DLD1 (cell line): Measurements from ENCODE around the gene IGSF3.

ENCODE experiments used
- in situ Hi-C: cut with HindIII; loops from 2 replicates; pipeline ENCODE4 v1.10.0; 2017; ENCODE audit warnings: low sequenced_read_pairs

Gene IGSF3

DNA sequence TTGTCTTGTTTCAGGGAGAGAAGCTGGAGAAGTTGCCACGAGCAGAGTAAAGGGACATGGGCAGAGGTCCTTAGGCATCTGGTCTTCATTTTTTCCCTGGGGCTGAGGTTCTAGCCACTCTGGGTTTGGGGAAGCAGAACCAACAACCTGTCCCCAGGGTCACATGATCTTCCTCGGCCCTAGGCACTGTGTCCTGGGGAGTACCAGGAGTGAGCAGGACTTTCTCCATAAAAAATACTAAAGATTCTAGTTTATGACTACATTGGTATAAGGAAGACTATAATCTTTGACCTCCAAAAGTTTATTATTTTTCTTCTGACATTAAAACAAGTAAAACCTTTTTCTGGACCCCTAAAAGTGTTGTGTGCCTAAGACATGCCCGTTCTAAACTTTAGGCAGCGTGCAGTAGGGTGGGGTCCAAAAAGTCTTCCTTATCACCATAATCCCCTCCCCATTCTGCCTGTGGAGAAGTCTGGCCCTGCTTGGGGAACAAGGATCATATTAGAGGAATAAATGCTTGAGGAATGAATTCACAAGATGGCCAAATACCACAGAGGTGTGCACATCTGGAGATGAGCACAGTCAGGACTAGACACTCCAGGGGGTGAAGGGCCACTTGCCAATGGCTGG, 19.3 kb upstream of the IGSF3 start:
- in situ Hi-C loops, result no loop called here

DNA sequence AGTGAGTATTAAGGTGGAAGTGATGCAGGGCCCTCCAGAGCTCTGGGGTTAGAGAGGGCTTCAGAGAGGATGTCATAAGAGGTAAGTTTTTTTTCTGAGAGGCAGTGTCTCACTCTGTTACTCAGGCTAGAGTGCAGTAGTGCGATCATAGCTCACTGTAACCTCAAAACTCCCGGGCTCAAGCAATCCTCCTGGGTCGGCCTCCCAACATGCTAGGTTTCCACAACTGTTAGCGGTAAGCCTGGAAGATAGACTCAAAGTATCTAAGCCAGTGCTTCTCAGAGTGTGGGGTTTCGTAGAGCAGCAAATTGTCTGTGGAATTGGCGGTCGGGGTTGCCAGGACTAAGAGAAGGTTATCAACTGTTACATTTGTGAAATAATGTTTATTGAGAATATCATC, 18.6 kb upstream of the IGSF3 start:
- in situ Hi-C loops, result no loop called here

DNA sequence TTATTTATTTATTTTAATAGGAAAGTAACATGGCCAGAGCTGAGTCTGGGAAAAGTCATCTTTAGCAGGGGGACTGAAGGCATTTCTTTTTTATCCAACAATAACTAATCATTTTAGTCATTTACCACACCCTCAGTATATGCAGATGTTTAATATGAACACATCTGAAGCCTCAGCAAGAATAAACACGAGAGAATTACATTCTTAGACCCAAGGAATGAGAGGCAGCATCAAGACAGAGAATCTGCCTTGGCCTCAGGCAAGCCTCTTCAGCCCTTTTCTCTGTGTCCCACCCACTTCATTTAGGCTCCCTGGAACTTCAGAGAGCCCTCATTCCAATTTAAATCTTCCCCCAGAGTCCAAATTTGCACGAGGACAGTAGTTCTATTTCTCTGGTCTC, 17.0 kb upstream of the IGSF3 start:
- in situ Hi-C loops, result no loop called here

DNA sequence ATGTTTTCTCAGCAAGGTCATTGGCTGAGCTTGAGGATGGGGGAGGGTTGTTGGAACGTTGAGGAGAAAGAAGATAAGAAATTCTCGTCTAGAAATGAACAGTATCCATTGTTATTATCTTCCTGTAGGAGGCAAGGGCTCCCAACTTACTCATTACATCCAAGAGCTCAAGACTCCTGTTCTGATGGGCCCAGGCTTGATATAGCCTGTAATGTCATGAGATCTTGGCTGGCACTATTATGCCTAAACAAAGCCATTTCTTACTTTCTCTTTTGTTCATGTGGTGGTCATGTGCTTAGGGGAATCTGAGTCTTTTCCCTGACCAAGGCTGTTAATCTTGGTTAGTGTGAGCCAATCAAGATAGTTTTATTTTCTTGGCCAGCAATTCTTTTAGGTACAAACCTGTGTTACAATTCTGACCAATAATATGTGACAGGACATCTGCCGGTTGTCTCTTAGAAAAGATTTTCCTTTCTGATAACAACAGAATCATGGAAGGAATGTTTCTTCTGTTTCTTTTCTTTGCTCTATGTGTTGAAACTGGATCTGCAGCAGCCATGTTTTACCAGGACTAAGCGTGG, 15.2 kb upstream of the IGSF3 start:
- in situ Hi-C loops, result no loop called here

DNA sequence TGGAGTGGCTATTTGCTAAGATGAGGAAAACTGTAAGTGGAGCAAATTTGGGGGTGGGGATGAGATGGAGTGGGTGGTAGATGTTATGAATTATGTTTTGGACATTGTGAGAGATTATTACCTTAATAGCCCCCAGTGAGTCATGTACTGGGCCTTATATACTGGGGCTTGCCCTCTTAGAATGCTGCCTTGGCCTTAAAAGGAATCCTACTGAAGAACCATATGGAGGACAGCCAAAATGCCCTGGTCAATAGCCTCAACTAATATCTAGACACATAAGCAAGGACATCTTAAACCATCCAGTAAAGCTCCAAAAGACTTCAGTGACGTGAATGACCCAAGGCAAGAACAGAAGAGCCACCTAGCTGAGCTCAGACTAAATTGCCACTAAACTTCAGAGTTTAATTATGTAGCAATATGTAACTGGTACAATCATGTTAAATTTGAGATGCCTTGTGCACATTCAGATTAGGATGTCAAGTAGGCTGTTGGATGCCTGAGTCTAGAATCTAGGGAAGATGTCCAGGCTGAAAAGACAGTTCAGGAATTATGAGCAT, 13.9 kb upstream of the IGSF3 start:
- in situ Hi-C loops, result no loop called here

DNA sequence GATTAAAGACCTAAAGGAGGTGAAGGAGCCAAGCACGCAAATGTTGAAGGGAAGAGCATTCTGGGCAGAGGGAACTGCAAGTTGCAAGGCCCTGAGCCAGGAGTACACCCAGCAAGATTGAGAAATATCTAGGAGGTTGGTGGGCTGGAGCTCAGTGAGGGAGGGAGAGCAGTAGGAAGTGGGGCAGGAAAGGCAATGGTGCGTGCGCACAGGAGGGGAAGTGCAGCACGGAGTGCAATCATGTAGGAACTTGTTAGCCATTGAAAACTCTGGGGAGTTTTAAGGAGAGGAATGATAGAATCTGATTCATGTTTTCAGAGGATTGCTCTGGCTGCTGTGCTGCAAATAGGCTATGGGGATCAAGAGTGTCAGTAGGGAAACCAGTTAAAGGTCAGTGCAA, 13.2 kb upstream of the IGSF3 start:
- in situ Hi-C loops, result no loop called here

DNA sequence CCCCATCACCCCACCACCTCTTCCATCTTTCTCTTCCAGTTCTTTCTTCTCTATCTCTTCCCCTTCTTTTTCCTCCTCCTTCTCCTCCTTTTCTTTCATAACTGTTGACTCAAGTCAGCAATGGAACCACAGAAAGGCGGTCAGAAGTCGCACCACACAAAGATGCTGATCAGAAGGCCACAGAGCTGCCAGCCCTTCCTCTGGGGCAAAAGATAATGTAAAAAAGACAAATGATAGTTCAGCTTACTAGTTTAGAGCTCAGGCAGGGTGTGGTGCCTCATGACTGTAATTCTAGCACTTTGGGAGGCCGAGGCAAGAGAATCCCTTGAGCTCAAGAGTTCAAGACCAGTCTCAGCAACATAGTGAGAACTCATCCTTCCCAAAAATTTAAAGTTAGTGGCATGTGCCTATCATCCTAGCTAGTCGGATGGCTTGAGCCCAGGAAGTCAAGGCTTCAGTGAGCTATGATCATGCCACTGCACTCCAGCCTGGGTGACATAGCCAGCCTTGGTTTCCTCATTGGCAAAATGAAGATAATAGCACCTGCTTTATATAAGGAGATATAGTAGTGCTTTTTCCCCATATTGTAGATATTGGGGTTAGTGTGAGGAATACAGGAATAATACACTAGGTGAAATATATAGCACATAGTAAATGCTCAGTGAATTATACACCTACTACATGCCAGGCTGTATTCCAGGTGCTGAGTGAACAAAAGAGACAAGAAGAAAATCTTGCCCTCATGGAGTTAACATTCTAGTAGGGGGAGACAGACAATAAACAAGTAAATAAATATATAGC, 12.5 kb upstream of the IGSF3 start:
- in situ Hi-C loops, result no loop called here

DNA sequence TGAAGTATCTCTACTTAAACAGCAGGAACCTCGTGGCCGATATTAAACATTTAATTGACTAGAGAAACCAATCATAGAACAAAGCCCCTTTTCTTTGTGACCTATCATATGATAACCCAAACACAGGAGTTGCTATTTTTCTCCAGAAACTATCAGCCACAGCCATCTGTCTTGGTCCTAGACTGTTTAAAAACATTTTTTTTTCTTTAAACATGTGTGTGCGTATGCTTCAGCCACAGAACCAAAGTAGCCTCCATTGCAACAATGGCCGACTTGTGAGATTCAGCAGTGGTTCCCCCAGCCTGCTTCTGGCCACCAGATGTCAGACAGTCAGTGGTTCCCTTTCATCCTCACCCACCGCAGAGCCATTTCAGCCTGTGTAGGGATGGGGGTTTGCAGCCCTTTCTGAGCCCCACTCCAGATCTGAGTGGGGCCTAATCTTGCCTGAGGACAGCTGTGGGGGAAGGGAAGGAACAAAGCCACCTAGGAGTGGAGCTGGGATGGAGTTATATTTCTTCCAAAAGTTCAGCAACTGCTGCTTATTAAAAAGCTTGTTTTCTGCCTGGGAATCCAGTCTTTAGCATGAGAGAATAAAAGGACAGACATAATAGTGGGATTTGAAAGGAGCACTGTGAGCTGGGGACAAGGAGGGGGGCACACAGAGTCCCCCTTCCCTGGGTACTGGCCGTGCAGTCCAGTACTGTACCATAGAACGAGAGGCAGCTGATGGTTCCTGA, 11.7 kb upstream of the IGSF3 start:
- in situ Hi-C loops, result no loop called here

DNA sequence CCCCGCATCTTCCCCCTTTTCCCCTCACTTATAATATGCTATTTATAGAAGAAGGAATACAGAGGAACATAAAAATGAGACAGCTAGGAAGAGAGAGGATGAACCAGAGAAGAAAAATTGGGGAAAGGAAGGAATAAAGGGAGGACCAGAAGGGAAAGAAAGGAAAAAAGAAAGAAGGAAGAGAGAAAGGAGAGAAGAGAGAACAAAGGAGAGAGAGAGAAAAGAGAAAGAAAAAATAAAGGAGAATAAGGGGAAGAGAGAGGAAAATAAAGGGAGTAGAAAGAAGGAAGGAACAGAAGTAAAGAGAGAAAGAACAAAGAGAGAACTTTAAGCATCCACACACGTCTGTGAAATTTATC, 11.2 kb upstream of the IGSF3 start:
- in situ Hi-C loops, result no loop called here

DNA sequence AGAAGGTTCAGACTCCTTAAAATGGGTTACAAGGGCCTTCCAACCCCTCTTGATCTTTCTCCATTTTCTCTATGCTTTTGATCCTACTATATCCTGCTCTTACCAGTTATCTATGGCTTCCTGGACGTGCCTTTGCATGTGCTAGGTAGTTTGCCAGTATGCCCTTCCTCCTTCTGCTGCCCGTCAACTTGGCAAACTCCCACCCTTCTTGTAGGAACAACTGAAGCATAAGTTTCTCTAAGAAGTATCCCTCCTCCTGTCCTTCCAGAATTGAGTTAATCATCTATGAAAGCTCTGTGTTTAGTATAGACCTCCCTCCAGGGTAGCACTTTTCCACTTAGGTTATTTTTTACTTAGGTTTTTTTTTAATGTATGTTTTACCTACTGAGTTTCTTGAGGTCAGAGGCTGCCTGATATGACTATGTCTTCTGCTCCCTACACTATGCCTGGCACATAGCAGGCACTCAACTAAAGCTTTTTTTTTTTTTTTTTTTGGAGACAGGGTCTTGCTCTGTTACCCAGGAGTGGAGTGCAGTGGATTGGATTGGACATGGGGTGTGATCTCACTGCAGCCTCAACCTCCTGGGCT, 10.0 kb upstream of the IGSF3 start:
- in situ Hi-C loops, result no loop called here

DNA sequence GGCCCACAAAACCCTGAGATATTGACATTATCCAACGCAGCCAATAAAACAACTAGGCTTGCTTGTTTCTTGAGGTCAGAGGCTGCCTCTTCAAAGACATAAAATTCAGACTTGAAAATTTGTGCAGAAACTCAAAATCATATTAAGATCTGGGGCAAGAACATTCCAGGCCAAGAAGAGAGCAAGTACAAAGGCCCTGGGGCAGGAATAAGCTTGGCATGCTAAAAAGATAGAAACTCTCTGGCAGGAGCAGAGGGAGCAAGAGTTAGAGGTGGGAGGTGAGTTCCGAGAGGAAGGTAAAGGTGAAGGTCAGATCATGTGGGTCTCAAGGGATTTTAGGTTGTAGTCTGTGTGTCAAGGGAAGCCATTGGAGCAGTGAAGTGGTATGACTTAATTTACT, 8.8 kb upstream of the IGSF3 start:
- in situ Hi-C loops, result no loop called here

DNA sequence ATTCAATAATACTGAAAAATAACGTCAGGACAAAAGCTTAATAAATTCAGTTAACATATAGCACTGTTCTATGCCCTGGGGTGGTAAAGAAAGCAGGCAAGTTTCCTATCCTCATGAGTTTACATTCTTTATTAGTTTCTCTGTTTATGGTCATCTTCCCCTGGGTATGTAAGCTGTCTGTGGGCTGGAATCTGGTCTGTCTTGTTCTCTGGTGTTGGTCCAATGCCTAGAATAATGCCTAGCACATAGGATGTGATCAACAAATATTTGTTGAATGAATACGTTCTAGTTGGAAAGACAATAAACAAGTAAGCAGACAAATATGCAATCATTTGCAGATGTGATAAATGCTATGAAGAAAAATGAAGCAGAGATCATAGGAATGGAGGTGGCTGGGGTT, 7.2 kb upstream of the IGSF3 start:
- in situ Hi-C loops, result no loop called here

DNA sequence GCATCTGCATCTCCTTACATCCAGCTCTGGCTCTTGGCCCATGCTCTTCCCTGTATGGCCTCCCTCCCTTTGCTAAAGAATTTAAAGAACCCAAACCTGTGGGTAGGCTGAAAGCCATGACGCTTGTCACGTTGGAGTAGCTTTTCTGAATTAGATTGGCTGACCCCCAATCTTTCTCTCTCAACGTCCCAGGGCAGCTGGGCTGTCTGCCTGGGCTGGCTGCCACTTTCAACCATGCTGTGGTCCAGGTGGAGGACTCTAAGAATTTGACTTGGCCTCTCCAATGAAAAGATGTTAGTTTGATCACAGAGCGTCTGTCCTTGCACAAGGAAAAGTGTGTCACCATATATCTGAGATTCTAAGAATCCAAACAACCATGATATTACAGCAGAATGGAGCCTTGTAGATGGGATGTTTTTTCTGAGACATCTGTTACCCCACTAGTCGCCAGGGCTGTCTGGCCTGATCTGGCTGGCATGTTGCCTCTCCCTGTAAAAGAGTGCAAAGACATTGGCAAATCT, 6.5 kb upstream of the IGSF3 start:
- in situ Hi-C loops, result no loop called here

DNA sequence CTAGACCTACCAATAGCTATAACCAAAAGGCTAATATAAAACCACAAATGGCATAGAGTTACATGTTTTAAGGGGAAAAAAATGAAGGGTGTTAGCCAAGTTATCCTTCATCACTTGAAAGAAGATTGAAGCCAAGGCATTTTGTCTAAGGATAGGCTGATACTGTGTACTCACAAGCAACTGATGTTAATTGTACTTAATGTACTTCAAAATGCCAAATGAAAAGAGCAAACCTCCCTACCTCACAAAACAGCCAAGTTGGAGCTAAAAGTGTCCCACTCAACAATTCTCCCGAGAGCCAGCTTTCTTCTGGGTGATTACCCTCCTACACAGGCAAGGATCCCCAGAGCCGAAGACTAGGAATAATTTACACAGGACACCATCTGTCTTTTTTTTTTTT, 4.4 kb upstream of the IGSF3 start:
- in situ Hi-C loops, result no loop called here

DNA sequence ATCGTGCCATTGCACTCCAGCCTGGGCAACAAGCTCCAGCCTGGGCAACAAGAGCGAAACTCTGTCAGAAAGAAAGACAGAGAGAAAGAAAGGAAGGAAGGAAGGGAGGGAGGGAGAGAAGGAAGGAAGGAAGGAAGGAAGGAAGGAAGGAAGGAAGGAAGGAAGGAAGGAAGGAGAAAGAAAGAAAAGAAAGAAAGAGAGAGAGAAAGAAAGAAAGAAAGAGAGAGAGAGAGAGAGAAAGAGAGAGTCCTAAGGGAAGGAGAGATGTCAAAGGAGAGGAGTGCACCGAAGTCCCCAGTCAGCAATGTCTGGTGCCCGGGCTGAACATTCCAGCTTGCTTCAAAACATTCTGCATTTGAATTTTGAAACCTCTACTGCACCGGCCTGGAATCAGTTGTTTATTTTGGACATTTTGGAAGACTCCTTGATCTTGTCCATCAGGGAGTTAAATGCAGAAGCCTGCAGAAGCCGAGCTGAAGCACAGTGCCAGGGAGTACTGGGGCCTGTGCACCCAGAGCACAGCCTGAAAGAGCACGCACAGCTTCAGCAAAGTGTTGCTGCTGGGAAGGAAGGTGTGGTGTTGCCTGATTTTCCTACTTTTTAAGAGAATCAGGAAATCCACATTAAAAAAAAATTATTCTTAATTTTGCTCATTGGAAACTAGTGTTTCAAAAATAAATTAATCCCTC, 3.7 kb upstream of the IGSF3 start:
- in situ Hi-C loops, result no loop called here

DNA sequence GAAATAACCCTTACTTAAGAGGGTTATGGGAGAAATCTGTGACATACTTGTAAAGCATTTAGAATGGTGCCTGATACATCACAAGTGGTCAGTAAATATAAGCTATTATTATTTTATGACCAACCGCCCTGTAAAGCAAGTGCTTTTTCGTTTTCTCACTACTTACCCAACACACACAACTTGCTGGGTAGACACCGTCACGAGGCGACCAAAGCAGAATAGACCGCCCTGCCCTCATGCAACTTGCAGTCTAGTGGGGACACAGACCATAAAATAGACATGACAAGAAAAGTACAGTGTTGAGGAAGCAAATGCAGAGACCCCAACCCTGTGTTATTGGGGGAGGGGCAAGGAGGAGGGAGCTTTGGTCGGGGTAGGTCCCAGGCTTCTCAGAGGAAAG, 744 bp upstream of the IGSF3 start:
- in situ Hi-C loops, result no loop called here

DNA sequence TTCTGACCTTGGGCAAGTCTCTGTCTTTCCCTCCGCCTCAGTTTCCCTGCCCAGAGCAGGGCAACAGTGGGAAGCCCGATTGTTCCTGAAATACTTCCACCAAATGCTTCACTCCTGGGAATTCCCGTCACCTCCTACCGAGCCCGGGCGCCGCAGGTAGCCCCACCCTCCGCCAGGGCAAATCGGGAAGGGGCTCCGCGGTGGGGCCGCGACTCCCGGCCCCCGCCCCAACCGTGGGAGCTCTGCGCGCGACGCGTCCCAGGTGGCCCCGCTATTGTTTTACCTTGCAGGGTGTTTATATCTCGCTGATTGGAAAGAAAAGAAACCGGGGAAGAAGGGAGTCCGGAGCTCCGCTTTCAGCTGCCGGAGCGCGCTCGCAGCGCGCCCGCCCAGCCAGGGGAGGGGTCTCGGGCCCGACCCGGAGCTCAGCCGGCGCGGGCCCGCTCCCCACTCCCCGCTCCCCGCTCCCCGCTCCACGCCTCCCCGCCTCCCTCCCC, 407 bp downstream of the IGSF3 start:
- in situ Hi-C loops, result no loop called here

DNA sequence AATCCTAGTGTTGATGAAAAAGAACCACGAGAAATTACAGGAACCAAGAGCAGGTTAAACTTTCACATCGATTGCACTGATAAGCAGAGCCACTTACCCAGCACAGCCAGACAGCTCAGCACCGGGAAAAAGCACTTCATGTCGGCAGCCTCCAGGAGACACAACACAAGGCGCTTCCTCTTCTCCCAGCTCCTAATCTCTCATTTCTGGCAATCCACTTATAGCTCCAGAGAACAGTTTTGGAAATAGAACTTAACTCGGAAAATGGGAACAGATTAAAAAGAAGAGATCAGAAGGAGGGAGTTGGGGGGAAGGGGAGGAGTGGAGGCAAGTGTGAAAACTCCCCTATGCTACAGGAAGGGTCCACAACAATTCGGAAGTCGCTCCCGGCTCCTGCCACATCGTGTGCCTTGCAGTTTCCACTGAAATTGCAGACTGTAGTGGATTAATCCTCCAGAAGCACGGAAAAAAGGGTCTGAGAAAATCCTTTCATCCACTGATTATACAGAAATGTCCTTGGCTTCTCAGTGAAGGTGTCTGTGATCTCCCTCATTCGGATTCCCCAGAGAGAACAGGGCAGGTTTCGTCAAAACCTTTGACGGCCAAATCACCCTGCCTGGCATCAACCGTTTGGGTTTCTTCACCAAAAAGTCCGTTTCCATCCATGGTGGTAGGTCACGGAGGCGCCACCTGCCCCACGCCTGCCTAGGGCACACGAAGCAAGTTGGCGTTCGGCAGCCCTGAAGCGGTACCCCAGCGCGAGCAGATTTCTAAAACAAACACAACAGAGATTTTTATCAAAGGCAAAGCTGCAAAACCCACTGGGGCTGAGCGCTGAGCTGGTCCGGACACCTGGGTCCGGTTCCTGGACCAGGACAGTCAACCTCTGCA, 1.1 kb downstream of the IGSF3 start:
- in situ Hi-C loops, result no loop called here

DNA sequence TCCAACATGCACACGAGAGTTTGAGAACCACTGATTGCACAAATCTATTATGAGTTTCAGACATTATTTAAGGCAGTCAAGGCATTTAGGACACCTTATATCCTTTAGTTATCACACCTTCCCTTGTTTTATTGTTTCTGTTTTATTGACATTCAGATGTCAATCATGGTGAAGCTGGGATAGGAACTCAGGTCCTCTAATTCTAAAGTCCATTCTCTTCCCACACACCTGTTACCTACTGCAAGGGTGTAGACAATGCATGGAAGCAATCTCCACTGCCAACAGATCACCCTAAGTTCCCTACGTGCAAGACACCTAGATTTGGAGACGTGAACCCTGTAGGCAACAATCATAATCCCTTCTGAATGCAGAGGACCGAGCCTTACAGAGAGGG, 2.6 kb downstream of the IGSF3 start:
- in situ Hi-C loops, result no loop called here
